ENCODE data around the gene NDUFA8. TPM values are rescaled to one million over a fixed set of nuclear protein-coding genes. Genes with fewer than 3 reads are reported as not detected.

The NDUFA8 gene
- total RNA-seq, 4 donors from 2014 or later: 18.0 to 26.0 (median 22.5) TPM

DNA sequence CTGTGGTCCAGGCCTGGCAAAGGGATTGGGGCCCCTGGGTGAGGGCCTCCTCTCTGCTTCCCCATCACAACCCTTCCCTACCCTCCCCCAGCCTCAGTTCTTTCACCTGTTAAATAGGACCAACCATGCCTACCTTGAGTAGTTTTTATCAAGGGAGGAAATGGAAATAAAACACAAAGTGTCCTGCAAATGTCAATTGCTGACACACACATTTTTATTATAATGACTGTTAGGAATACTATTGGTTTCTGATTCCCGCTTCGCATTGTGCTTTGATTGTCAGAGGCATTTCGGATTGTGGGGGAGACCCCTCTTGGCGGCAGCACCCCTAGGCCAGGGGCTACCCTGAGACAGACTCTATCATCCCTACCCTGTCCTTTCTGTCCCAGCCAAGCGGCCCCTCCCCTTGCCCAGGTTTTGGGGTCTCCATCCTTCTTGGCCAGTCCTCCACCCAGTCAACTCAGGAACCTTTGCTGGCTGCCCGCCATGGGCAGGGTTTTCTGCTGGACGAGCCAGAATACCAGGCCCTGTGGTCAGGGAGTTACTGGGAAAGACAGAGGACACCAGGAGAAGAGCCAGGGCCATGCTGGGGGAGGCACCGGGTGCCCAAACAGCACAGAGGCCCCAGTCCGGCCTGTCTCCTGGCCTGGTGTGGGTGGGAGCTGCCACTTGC is 48.0 kb downstream of the NDUFA8 start:
- peaks cover 0 to 7% (median 0%) of the 10 kb centered on the region in 4 donors for H3K4me1 ChIP-seq
- H3K4me3 ChIP-seq: no peak overlapping the region
- H3K36me3 ChIP-seq: no peaks in the 10 kb centered on the region
- 82 to 83% methylated on average over 7 of the region's 9 CpGs for WGBS, 2 donors
- H3K27ac ChIP-seq: no peak overlapping the region
- TF ChIP-seq, protein P1, sequence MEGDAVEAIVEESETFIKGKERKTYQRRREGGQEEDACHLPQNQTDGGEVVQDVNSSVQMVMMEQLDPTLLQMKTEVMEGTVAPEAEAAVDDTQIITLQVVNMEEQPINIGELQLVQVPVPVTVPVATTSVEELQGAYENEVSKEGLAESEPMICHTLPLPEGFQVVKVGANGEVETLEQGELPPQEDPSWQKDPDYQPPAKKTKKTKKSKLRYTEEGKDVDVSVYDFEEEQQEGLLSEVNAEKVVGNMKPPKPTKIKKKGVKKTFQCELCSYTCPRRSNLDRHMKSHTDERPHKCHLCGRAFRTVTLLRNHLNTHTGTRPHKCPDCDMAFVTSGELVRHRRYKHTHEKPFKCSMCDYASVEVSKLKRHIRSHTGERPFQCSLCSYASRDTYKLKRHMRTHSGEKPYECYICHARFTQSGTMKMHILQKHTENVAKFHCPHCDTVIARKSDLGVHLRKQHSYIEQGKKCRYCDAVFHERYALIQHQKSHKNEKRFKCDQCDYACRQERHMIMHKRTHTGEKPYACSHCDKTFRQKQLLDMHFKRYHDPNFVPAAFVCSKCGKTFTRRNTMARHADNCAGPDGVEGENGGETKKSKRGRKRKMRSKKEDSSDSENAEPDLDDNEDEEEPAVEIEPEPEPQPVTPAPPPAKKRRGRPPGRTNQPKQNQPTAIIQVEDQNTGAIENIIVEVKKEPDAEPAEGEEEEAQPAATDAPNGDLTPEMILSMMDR (IDR thresholded peaks at IDR 0.05): no peak
- TF ChIP-seq POLR2A (IDR thresholded peaks at IDR 0.05) (no peak), EP300 (IDR thresholded peaks at IDR 0.05) (no peak)
- DNase-seq (ENCODE audit: low spot score in 2 of 2): no peak
- H3K9me3 ChIP-seq: no peaks in the 10 kb centered on the region
- H3K27me3 ChIP-seq: peaks cover 0 to 7% of the 10 kb centered on the region in 2 donors

DNA sequence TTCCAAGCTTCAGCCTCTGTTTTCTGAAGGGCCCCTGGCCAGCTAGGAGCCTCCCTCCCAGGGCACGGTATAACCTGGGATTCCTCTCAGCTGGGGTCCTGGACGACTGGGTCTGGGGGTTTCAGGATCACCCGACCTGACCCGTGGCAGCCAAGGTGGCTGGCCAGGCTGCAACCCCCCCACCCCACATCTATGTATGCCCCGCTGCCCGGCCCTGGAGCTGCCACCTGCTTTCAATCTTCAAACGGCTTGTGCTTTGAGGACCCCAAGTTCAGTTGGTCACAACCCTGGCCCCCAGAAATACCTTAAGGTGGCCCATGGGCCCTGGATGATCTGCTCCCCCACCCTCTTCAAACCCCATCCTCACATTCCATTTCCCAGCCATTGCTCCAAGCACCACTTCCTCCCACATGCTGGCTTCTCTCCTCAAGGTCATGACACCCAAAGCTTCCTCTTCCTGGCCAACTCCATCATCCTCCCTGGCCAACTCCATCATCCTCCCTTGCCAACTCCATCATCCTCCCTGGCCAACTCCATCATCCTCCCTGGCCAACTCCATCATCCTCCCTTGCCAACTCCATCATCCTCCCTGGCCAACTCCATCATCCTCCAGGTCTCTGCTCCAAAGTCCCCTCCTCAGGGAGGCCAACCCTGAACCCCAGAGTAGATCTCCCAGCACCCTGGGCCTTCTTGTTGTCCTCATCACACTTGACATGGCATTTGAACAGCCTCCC is 49.3 kb downstream of the NDUFA8 start:
- WGBS, 2 donors: 76 to 89% methylated on average over 4 to 5 of the region's 7 CpGs

DNA sequence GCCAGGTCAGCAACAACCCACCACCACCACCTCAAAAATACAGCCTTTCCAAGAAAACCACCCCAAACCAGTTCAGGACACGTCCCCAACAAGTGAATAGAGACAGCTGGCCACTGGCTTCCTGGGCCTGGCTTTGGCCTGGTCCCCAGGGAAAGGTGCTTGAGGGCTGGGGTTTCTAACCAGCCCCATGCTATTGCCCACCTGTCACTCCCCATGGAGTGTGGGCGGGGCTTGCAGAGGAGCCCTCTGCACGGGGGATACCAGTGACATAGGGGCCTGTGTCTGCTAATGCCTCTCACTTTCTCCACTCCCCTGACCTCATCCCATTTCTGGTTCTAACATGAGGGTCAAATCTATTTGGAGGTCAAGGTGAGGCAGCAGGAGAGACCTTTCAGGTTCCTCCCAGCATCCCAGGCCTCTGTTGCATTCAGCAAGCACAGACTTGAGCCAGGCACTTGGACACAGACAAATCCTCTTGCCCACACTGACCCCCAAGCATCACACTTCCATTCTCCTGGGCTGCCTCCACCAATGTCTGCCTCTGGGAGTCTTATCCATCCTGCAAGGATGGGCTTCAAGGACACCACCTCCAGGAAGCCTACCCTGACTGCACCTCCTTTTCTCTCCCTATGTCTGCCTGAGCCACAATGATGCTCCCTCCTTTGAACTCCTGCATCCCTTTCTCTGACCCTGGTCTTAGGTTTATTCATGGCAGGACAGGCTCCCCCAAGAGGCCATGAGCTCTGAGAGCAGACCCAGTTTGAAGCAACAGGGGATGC is 50.4 kb downstream of the NDUFA8 start:
- peaks cover 0 to 10% (median 0%) of the 10 kb centered on the region in 4 donors for H3K4me1 ChIP-seq
- DNase-seq (ENCODE audit: low spot score in 2 of 2): no peak
- no peak overlapping the region for H3K4me3 ChIP-seq
- no peaks in the 10 kb centered on the region for H3K36me3 ChIP-seq
- TF ChIP-seq EP300 (IDR thresholded peaks at IDR 0.05) (no peak), POLR2A (IDR thresholded peaks at IDR 0.05) (no peak)
- TF ChIP-seq, protein P1 (IDR thresholded peaks at IDR 0.05): no peak
- H3K27ac ChIP-seq: no peak overlapping the region
- H3K9me3 ChIP-seq: peaks cover 0 to 2% (median 0%) of the 10 kb centered on the region in 4 donors
- 66 to 79% methylated on average over 3 of the region's 3 CpGs for WGBS, 2 donors
- no peaks in the 10 kb centered on the region for H3K27me3 ChIP-seq

More for the DNA sequence above, 49.3 kb downstream of the NDUFA8 start:
- DNase-seq (ENCODE audit: low spot score in 2 of 2): no peak
- H3K27me3 ChIP-seq: no peaks in the 10 kb centered on the region
- H3K36me3 ChIP-seq: no peaks in the 10 kb centered on the region
- TF ChIP-seq EP300 (IDR thresholded peaks at IDR 0.05): no peak
- TF ChIP-seq POLR2A (IDR thresholded peaks at IDR 0.05): no peak
- TF ChIP-seq, protein P1 (IDR thresholded peaks at IDR 0.05): no peak
- peaks cover 0 to 10% (median 0%) of the 10 kb centered on the region in 4 donors for H3K4me1 ChIP-seq
- H3K9me3 ChIP-seq: no peaks in the 10 kb centered on the region
- no peak overlapping the region for H3K4me3 ChIP-seq
- H3K27ac ChIP-seq: no peak overlapping the region

DNA sequence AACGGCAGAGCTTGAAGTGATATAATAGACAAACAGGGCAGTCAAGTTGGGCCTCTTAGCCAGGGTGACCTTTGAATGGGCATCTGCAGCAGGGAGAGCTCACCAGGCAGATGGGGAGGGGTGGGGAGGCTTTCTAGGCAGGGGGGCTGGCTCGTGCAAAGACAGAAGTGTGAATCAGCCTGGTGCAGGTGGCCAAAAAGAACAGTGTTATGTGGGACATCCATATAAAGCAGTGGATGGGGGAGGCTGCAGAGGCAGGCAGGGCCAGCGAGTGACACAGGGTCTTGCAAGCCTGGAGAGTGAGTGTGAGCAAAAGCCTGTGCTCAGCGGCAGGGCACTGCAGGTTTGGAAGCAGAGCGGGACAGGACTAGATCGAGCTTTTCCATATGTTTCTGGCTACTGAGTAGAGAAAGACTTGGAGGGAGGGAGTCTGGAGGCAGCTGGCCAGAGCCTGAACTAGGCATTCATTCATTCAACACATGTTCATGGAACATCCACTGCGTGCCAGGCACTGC is 52.2 kb downstream of the NDUFA8 start:
- no peak for DNase-seq (ENCODE audit: low spot score in 2 of 2)
- H3K36me3 ChIP-seq: no peaks in the 10 kb centered on the region
- 57 to 64% methylated on average over 7 of the region's 7 CpGs for WGBS, 2 donors
- H3K9me3 ChIP-seq: peaks cover 0 to 13% (median 0%) of the 10 kb centered on the region in 4 donors
- H3K4me1 ChIP-seq: peaks cover 0 to 10% (median 0%) of the 10 kb centered on the region in 4 donors
- no peak for TF ChIP-seq POLR2A (IDR thresholded peaks at IDR 0.05)
- no peak for TF ChIP-seq EP300 (IDR thresholded peaks at IDR 0.05)
- TF ChIP-seq, protein P1 (IDR thresholded peaks at IDR 0.05): no peak
- no peak overlapping the region for H3K4me3 ChIP-seq
- no peaks in the 10 kb centered on the region for H3K27me3 ChIP-seq
- peak overlapping the region in 1 of 4 donors; percentile 2 for H3K27ac ChIP-seq
